ENCODE data around the gene INO80.

INO80 gene

DNA sequence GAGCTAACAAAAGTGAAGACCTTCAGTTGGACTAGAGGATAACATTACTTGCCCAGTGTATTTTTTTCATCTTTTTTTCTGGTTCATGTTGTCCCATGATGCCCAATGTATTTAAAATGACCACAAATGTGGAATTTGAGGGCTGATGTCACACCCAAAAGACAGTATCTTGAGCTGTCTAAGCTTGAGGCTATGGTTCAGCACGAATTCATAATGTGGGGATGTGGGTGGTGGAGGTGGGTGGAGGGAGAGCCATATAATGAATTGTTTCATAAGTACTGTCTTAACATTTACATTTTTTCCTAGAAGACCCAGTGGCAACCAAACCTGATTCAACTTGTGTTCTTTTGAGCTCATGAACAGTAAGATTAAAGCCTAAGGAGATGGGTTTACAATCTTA lies 125.3 kb downstream of the INO80 start:
- H3K4me3 ChIP-seq (ENCODE audit: control insufficient read depth, low read depth, low read length), result no peak overlapping the region
- TF ChIP-seq, protein P1, sequence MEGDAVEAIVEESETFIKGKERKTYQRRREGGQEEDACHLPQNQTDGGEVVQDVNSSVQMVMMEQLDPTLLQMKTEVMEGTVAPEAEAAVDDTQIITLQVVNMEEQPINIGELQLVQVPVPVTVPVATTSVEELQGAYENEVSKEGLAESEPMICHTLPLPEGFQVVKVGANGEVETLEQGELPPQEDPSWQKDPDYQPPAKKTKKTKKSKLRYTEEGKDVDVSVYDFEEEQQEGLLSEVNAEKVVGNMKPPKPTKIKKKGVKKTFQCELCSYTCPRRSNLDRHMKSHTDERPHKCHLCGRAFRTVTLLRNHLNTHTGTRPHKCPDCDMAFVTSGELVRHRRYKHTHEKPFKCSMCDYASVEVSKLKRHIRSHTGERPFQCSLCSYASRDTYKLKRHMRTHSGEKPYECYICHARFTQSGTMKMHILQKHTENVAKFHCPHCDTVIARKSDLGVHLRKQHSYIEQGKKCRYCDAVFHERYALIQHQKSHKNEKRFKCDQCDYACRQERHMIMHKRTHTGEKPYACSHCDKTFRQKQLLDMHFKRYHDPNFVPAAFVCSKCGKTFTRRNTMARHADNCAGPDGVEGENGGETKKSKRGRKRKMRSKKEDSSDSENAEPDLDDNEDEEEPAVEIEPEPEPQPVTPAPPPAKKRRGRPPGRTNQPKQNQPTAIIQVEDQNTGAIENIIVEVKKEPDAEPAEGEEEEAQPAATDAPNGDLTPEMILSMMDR (IDR thresholded peaks at IDR 0.05; ENCODE audit: control insufficient read depth, insufficient read depth, low read depth, low read length, missing control alignments), result no peak
- DNase-seq (ENCODE audit: low read depth), result no peak

DNA sequence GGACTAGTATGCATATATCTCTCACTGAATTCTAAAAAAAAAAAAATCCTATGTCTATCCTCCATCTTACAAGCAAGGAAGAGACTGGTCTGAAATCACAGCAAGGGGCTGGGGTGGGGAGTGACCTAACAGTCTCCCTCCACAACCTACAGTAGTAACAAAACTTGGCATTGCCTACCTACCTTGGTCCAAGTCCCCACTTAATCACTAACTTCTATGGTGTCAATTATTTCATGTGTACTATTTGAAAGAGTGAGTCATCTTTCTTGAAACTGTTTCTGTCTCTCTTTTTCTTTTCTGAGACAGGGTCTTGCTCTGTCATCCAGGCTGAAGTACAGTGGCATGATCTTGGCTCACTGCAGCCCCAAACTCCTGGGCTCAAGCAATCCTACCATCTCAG lies 126.0 kb downstream of the INO80 start:
- DNase-seq (ENCODE audit: low read depth), result no peak
- TF ChIP-seq, protein P1 (IDR thresholded peaks at IDR 0.05; ENCODE audit: control insufficient read depth, insufficient read depth, low read depth, low read length, missing control alignments), result no peak

DNA sequence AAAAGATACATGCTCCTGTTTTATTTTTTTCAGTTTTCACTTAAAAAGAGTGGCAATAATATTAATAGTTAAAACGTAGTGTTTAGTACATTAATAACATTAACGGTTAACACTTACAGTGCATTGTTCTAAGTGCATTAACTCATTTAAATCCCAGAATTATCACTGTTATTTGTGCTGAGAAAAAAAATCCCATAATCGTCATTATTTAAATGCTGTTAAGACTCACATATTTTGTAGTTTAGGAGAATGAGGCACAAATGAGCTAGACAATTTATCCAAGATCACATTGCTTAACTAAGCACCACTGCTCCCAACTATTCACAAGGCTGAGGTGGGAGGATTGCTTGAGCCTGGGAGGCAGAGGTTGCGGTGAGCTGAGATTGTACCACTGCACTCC lies 127.9 kb downstream of the INO80 start:
- no peak for DNase-seq (ENCODE audit: low read depth)
- TF ChIP-seq, protein P1 (IDR thresholded peaks at IDR 0.05; ENCODE audit: control insufficient read depth, insufficient read depth, low read depth, low read length, missing control alignments), result no peak
- no peak overlapping the region for H3K4me3 ChIP-seq (ENCODE audit: control insufficient read depth, low read depth, low read length)

More for the DNA sequence above, 126.0 kb downstream of the INO80 start:
- H3K4me3 ChIP-seq (ENCODE audit: control insufficient read depth, low read depth, low read length), result no peak overlapping the region

DNA sequence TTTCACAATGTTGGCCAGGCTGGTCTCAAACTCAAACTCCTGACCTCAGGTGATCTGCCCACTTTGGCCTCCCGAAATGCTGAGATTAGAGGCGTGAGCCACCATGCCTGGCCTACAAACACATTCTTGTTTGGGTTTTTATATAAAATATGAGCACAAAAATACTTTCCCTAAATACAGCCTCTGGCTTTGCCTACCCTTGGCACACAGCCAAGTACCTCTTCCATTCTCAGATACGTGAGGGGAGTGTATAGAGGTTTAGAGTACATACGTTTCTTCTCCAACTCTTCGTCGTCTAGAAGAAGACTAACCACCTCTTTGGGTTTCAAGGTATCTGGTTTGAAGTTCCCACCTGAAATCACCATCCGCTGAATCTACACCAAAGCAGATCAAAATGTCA lies 129.3 kb downstream of the INO80 start:
- no peak overlapping the region for H3K4me3 ChIP-seq (ENCODE audit: control insufficient read depth, low read depth, low read length)
- TF ChIP-seq, protein P1 (IDR thresholded peaks at IDR 0.05; ENCODE audit: control insufficient read depth, insufficient read depth, low read depth, low read length, missing control alignments), result no peak
- DNase-seq (ENCODE audit: low read depth), result no peak

DNA sequence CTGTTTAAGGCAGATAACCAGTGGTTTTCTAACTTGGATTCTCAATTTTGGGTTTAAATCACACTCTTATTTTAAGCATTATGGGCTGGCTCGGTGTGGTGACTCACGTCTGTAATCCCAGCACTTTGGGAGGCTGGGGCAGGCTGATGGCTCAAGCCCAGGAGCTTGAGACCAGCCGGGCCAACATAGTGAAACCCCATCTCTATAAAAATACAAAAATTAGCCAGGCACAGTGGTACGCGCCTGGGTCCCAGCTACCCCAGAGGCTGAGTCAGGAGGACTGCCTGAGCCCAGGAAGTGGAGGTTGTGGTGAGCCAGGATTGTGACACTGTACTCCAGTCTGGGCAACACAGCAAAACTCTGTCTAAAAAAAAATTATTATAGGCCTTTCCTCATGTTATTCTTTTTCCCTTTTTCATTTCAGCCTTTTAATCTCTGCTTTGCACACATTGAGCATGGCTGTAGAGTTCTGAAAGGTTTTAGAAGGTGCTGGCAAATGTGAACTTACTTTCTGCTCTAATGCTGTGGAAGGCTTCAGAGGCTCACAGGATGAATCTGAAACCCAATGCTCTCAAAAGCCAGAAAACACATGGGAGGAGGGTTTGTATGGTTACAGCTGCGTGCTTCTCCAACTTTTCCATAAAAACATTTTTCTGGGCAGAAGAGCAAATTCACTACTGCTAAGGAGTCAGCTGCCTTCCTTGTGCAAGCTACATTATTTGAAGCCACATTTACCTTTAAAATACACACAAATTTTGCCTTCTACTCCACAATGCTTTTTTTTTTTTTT lies 130.3 kb downstream of the INO80 start:
- TF ChIP-seq, protein P1 (IDR thresholded peaks at IDR 0.05; ENCODE audit: control insufficient read depth, insufficient read depth, low read depth, low read length, missing control alignments), result no peak
- H3K4me3 ChIP-seq (ENCODE audit: control insufficient read depth, low read depth, low read length), result no peak overlapping the region
- DNase-seq (ENCODE audit: low read depth), result peak; percentile 37

DNA sequence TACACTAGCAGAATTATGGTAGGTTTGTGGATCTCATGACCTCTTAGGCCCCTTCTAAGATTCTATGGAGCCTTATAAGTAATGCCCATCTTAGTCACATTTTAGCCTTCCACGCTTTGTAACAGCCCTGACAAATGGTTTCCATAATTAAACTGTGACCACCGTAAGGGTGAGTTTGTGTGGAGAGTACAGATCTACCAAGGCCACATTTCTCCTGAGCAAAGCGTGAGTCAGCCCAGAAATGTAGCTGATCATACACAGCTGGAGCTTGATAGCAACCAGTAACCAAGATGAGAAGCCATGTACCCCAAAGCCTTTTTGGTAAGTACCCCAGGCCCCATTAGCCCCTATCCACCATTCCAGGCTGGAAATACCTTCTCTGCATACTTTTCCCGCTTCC lies 131.1 kb downstream of the INO80 start:
- TF ChIP-seq, protein P1 (IDR thresholded peaks at IDR 0.05; ENCODE audit: control insufficient read depth, insufficient read depth, low read depth, low read length, missing control alignments), result no peak
- H3K4me3 ChIP-seq (ENCODE audit: control insufficient read depth, low read depth, low read length), result no peak overlapping the region
- peak; percentile 67 for DNase-seq (ENCODE audit: low read depth)

Measured in AG09309 (cell line).